GM19328 (cell line): Measurements from ENCODE around the gene TDRD15.
"Not testable (repeated sequence)": the region's sequence is repeated elsewhere in the genome, so short reads cannot be mapped to it uniquely, and the experiment has no call there.

Experiments used
- ATAC-seq: cut with Tn5 transposase; IDR thresholded peaks from one replicate; pipeline ENCODE4 v1.9.1; 2021; ENCODE audit warnings: mild to moderate bottlenecking, moderate library complexity; ENCODE audit not compliant: unreplicated experiment

The TDRD15 gene

GRCh38 chr2:21142149-21142548, 18.4 kb downstream of the TDRD15 start:
- no peak for ATAC-seq

GRCh38 chr2:21146638-21147037, 22.9 kb downstream of the TDRD15 start:
- ATAC-seq: no peak

- ATAC-seq: no peak
These were observed 24.9 kb downstream of the TDRD15 start for GRCh38 chr2:21148718-21149117.

GRCh38 chr2:21151234-21151633, 27.5 kb downstream of the TDRD15 start:
- ATAC-seq: not testable (repeated sequence)

- no peak for ATAC-seq
These were observed 31.8 kb downstream of the TDRD15 start for GRCh38 chr2:21155365-21156136.

- no peak for ATAC-seq
These were observed 37.4 kb downstream of the TDRD15 start for GRCh38 chr2:21161122-21161521.

GRCh38 chr2:21161832-21162614, 38.3 kb downstream of the TDRD15 start:
- ATAC-seq: no peak

GRCh38 chr2:21162615-21162878, 38.8 kb downstream of the TDRD15 start:
- ATAC-seq: no peak

- no peak for ATAC-seq
These were observed 39.4 kb downstream of the TDRD15 start for GRCh38 chr2:21163213-21163612.

- no peak for ATAC-seq
These were observed 41.6 kb downstream of the TDRD15 start for GRCh38 chr2:21165350-21165749.

GRCh38 chr2:21175895-21176646, 52.3 kb downstream of the TDRD15 start:
- ATAC-seq: no peak

- no peak for ATAC-seq
These were observed 58.2 kb downstream of the TDRD15 start for GRCh38 chr2:21181957-21182356.

- ATAC-seq: no peak
These were observed 59.5 kb downstream of the TDRD15 start for GRCh38 chr2:21183306-21183705.

- ATAC-seq: no peak
These were observed 60.0 kb downstream of the TDRD15 start for GRCh38 chr2:21183726-21184125.

- no peak for ATAC-seq
These were observed 67.8 kb downstream of the TDRD15 start for GRCh38 chr2:21191535-21191934.
